GM12865 (cell line): Measurements from ENCODE around the gene NEK3.

Source experiments
- DNase-seq: peaks from one replicate; pipeline ENCODE4 v3.0.0; 2010; ENCODE audit warnings: low read depth
- H3K4me3 ChIP-seq: 2 replicates; pipeline ENCODE4 v1.5.1; 2011; ENCODE audit warnings: mild to moderate bottlenecking, low read depth, low read length, control low read depth
- CTCF ChIP-seq: IDR thresholded peaks from 2 replicates; pipeline ENCODE4 v1.5.1; 2011; ENCODE audit warnings: low read length, control low read depth, low read depth, inconsistent platforms; ENCODE audit not compliant: insufficient read depth; ENCODE audit errors: missing control alignments

The NEK3 gene

GRCh38 chr13:52141299-52141698, 18.1 kb downstream of the NEK3 start:
- H3K4me3 ChIP-seq, result no peak overlapping the region
- no peak for TF ChIP-seq CTCF
- DNase-seq, result no peak

DNA sequence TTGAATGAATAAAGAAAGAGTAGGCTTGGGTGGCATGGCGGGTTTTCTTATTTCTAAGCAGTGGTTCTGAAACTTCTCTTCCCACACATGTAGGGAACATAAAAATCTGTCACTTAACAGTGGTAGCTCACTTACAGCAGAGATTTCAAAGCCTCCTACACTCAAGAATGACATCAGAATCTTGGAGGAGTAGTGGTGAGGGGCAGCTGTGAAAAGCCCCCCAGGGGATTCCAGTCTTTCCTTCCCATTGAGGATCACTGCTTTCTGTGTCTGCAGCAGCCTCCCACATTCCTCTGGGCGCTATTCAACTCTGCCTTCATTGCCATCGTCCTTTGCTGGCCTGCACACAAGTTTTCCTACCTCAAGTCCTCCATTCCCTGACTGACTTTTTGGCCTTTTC, 21.9 kb downstream of the NEK3 start:
- no peak for TF ChIP-seq CTCF
- no peak overlapping the region for H3K4me3 ChIP-seq
- no peak for DNase-seq

DNA sequence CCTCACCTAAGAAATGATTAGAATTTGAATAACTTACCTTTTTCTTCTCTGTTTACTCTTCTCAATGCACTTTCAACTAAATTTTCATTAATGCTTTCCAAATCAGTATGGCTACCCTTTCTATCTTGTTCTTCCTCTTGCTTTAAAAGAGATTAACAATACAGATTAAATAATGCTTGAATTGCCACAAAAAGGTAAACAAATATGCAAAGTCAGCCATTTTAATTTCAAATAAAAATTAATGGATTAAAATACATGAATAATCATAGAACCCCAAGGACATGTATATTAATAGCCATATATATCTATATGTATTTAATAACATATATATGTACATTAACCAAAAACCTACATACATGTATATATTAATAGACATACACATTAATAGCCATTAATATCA, 22.6 kb downstream of the NEK3 start:
- no peak for DNase-seq
- H3K4me3 ChIP-seq, result no peak overlapping the region
- TF ChIP-seq CTCF, result no peak

DNA sequence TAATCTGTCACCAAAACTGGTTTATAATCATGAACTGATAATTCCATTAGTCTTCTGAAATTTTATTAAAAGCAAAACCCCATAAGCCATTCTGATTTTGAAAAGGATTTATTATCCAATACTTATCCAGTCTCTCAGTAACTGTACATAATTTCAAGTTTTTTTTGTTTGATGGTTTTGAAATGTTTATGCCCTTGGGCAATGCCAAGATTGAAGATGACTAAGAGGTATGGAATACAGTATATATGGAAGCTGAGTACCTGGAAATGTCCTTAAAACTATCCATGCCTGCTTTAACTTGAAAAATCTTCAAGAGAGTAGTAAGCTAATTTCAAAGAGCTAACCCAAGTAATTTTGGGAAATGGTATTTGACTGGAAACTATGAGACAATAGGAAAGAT, 28.8 kb downstream of the NEK3 start:
- H3K4me3 ChIP-seq, result no peak overlapping the region
- no peak for TF ChIP-seq CTCF
- DNase-seq, result no peak

- DNase-seq, result peak; percentile 47
- TF ChIP-seq CTCF, result peak; percentile 65
- peak within 1 kb of the TSS; percentile 57 for H3K4me3 ChIP-seq
These were observed 30.4 kb downstream of the NEK3 start, which contains the start of gene NEK5 for GRCh38 chr13:52128714-52129700. TSS of gene NEK5 (minus strand) at chr13:52129073. CDS start at chr13:52127482, 1,591 bp downstream.

DNA sequence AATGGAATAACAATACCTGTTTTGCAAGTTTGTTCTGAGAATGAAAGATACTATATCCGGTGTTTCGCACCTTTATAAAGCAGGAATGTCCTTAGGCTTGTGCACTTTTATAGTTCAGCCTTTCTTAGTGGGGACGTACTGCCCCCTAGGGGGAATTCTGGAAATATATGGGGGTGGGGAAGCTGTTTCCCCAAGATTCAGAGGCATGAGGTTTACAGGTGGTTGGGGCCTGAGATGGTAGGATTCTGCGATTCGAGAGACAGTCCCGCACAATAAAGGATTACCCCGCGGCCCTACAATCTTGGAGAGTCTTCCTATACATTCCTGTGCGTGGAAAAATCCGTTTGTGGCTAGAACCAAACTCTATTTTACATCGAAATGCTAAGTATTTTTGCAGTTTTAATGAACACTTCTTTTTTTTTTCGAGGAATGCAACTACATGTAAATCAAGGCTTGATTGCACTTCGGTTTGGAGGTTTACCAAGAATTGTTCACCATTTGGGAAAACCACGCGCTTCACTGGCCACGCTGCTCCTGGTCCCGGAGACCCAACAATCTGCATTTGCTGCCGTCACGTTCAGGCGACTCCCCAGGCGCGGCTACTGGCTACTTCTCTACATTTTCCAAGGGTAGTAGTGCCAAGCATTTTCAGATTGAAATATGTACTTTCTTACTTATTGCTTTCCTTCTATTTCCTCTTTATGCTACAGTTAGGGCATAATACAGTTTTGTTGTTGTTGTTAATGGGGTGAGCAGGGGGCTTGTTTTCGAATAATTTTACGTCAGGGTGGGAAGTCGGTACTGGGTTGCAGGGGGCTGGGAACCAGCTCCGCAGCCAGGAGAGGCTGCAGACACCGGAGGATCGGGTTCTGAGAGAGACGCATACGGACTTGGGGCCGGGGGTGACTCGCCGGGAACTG, 31.4 kb downstream of the NEK3 start:
- peak; percentile 72 for TF ChIP-seq CTCF
- DNase-seq, result peak; percentile 59
- H3K4me3 ChIP-seq, result peak overlapping the region; percentile 57
